ENCODE measurements around the gene TPMT. TPM values are rescaled to one million over a fixed set of nuclear protein-coding genes. Genes with fewer than 3 reads are reported as not detected.

Gene TPMT
- total RNA-seq, 1 donor from 2014 or later: 8.0 TPM

DNA sequence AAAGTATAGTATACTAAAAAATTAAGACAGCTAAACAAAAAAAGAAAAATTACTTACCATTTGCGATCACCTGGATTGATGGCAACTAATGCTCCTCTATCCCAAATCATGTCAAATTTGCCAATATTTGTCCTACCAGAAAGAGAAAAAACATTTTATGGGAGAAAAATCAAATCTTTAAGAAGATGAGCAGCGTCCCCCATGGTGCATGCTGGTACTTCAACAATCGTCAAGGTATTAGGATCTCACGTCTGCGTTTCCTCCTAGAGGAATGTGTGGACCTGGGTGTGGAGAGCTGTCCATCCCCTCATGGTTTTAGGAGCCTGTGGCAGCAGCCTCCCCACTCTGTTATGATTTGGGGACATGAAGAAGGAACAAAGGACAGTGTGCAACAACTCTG, 16.0 kb downstream of the TPMT start:
- DNase-seq (ENCODE audit: low spot score in 2 of 2, unreplicated experiment in 2 of 2): no peak
- H3K36me3 Mint-ChIP-seq: peaks cover 34% of the 10 kb centered on the region
- no peak overlapping the region for H3K27ac Mint-ChIP-seq
- TF ChIP-seq CTCF (IDR thresholded peaks at IDR 0.05; ENCODE audit: unreplicated experiment): no peak
- no peak overlapping the region for H3K4me3 Mint-ChIP-seq
- no peaks in the 10 kb centered on the region for H3K27me3 Mint-ChIP-seq (ENCODE audit: low read depth)
- H3K4me1 Mint-ChIP-seq: peaks cover 5% of the 10 kb centered on the region
- H3K9me3 Mint-ChIP-seq: no peaks in the 10 kb centered on the region

DNA sequence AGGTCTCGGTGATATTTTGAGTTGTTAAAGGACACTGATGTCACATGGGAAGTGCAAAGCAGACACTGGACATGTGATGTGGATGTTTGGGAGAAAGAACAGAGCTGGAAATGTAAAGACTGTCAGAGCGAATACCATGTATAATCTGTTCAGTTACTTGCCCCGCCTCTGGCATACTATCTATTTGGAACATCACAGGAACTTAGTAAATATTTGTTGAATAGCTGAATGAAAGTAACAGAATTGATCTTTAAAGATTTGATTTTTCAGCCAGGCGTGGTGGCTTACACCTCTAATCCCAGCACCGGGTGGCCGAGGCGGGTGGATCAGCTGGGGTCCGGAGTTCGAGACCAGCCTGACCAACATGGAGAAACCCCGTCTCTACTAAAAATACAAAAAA, 18.6 kb downstream of the TPMT start:
- Mint-ChIP-seq H3K36me3 (peaks cover 25% of the 10 kb centered on the region), H3K4me3 (no peak overlapping the region), H3K9me3 (no peaks in the 10 kb centered on the region), H3K27me3 (ENCODE audit: low read depth) (no peaks in the 10 kb centered on the region), H3K27ac (no peak overlapping the region), H3K4me1 (peaks cover 5% of the 10 kb centered on the region)
- no peak for DNase-seq (ENCODE audit: low spot score in 2 of 2, unreplicated experiment in 2 of 2)
- no peak for TF ChIP-seq CTCF (IDR thresholded peaks at IDR 0.05; ENCODE audit: unreplicated experiment)

DNA sequence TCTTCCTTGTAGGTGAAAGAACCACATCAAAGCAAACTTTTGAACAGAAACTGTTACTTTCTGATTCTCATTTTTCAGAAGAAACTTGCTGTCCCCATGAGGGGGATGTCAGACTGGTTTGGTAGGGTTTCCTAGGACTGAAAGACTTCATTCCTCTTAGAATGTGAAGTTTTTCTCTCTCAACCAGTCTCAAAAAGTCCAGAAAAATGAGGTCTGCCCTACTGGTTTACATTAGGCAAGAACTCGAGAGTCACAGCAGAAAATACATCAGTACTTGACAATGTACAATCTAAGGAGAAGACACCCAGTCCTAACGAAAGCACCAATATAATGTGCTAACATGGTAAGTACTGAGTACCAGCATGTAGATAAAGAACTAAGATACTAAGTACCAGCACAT, 19.7 kb downstream of the TPMT start:
- Mint-ChIP-seq H3K36me3 (peaks cover 24% of the 10 kb centered on the region), H3K27ac (peak overlapping the region; percentile 73), H3K9me3 (no peaks in the 10 kb centered on the region), H3K4me1 (peaks cover 5% of the 10 kb centered on the region), H3K4me3 (no peak overlapping the region), H3K27me3 (ENCODE audit: low read depth) (no peaks in the 10 kb centered on the region)
- no peak for TF ChIP-seq CTCF (IDR thresholded peaks at IDR 0.05; ENCODE audit: unreplicated experiment)
- no peak for DNase-seq (ENCODE audit: low spot score in 2 of 2, unreplicated experiment in 2 of 2)

DNA sequence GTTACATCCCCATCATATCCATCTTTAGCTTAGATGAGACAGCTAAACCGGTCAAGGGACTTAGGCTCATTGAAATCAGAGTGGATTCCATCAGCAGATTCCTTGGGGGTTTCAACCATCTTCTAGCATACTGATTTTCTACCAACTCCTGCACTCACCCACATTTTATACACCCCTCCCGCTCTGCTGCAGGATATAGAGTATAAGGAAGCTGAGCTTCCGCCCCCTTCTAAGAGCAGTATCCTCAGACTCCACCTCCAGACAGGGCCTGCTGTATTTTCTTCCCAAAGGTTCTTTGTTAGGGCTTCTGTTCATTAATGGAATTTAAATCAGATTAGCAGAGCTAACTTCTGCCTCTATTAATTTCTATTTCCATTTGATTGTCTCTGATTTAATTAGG, 22.5 kb downstream of the TPMT start:
- no peak for TF ChIP-seq CTCF (IDR thresholded peaks at IDR 0.05; ENCODE audit: unreplicated experiment)
- H3K4me1 Mint-ChIP-seq: peaks cover 5% of the 10 kb centered on the region
- no peaks in the 10 kb centered on the region for H3K9me3 Mint-ChIP-seq
- H3K36me3 Mint-ChIP-seq: peaks cover 16% of the 10 kb centered on the region
- H3K27me3 Mint-ChIP-seq (ENCODE audit: low read depth): no peaks in the 10 kb centered on the region
- H3K4me3 Mint-ChIP-seq: no peak overlapping the region
- DNase-seq (ENCODE audit: low spot score in 2 of 2, unreplicated experiment in 2 of 2): no peak
- no peak overlapping the region for H3K27ac Mint-ChIP-seq

GRCh38 chr6:18126121-18126520, 28.8 kb downstream of the TPMT start:
- Mint-ChIP-seq H3K27me3 (ENCODE audit: low read depth) (no peaks in the 10 kb centered on the region), H3K4me1 (peaks cover 8% of the 10 kb centered on the region), H3K27ac (no peak overlapping the region), H3K9me3 (no peaks in the 10 kb centered on the region), H3K4me3 (no peak overlapping the region), H3K36me3 (peaks cover 4% of the 10 kb centered on the region)
- no peak for TF ChIP-seq CTCF (IDR thresholded peaks at IDR 0.05; ENCODE audit: unreplicated experiment)
- DNase-seq (ENCODE audit: low spot score in 2 of 2, unreplicated experiment in 2 of 2): no peak
